Neural cell (in vitro differentiated cells): ENCODE data around the gene SMCR8. TPM values are rescaled to one million over a fixed set of nuclear protein-coding genes. Genes with fewer than 3 reads are reported as not detected.

Experiments used
- H2AFZ ChIP-seq: fragments of 200-600, 300-800 bp; sonication (generic), shearing (Covaris generic); 2 replicates; pipeline ENCODE4 v1.6.0; 2014; ENCODE audit warnings: low read depth, mild to moderate bottlenecking, antibody characterized with exemption, low read length, moderate library complexity
- H3F3A ChIP-seq: fragments of 200-600 bp; shearing (Covaris generic); 2 replicates; pipeline ENCODE4 v1.6.1; 2016; ENCODE audit warnings: mild to moderate bottlenecking, moderate library complexity, mixed read lengths, antibody characterized with exemption, low read length; ENCODE audit not compliant: insufficient read depth, poor library complexity, severe bottlenecking
- H3K27ac ChIP-seq: fragments of 200-600, 300-800 bp; sonication (generic), shearing (Covaris generic); 2 replicates; pipeline ENCODE4 v1.5.1; 2014; ENCODE audit warnings: mild to moderate bottlenecking, low read length, moderate library complexity
- H3K27me3 ChIP-seq: fragments of 300-800, 200-600 bp; sonication (generic), shearing (Covaris generic); 2 replicates; pipeline ENCODE4 v1.6.0; 2014; ENCODE audit warnings: mild to moderate bottlenecking, low read depth, low read length, moderate library complexity; ENCODE audit not compliant: insufficient read depth
- H3K36me3 ChIP-seq: fragments of 300-800, 200-600 bp; sonication (generic), shearing (Covaris generic); 2 replicates; pipeline ENCODE4 v1.5.1; 2014; ENCODE audit warnings: mild to moderate bottlenecking, antibody characterized with exemption, low read length, moderate library complexity; ENCODE audit not compliant: insufficient read depth
- H3K4me2 ChIP-seq: fragments of 300-800, 200-600 bp; sonication (generic), shearing (Covaris generic); 2 replicates; pipeline ENCODE4 v1.6.0; 2014; ENCODE audit warnings: mild to moderate bottlenecking, low read length
- H3K4me3 ChIP-seq: fragments of 300-800, 200-600 bp; sonication (generic), shearing (Covaris generic); 2 replicates; pipeline ENCODE4 v1.5.1; 2014; ENCODE audit warnings: mild to moderate bottlenecking, low read length, moderate library complexity
- H3K79me2 ChIP-seq: fragments of 200-600 bp; shearing (Covaris generic); replicated peaks from 2 replicates; pipeline ENCODE4 v1.6.0; 2014; ENCODE audit warnings: mild to moderate bottlenecking, low read length, moderate library complexity; ENCODE audit not compliant: insufficient read depth
- H3K9ac ChIP-seq: fragments of 300-800, 200-600 bp; sonication (generic), shearing (Covaris generic); 2 replicates; pipeline ENCODE4 v1.6.1; 2016; ENCODE audit warnings: mild to moderate bottlenecking, low read length, mixed read lengths
- H3K9me2 ChIP-seq: fragments of 200-600 bp; shearing (Covaris generic); 2 replicates; pipeline ENCODE4 v1.6.1; 2016; ENCODE audit warnings: mild to moderate bottlenecking, low read length, mixed read lengths; ENCODE audit not compliant: insufficient read depth
- H3K9me3 ChIP-seq: fragments of 200-600, 300-800 bp; sonication (generic), shearing (Covaris generic); 2 replicates; pipeline ENCODE4 v1.6.1; 2016; ENCODE audit warnings: mild to moderate bottlenecking, mixed run types, low read length, moderate library complexity, mixed read lengths
- H4K20me1 ChIP-seq: fragments of 200-600 bp; shearing (Covaris generic); 2 replicates; pipeline ENCODE4 v1.6.1; 2016; ENCODE audit warnings: mild to moderate bottlenecking, mixed run types; ENCODE audit not compliant: insufficient read depth
- CTCF ChIP-seq: fragments of 450-650 bp; IDR thresholded peaks from 2 replicates; pipeline ENCODE4 v1.5.1; 2014; ENCODE audit warnings: antibody characterized with exemption, mild to moderate bottlenecking, moderate library complexity; ENCODE audit not compliant: poor library complexity, severe bottlenecking
- EP300 ChIP-seq: fragments of 450-650 bp; conservative IDR thresholded peaks from 2 replicates; pipeline ENCODE4 v1.6.1; 2014; ENCODE audit warnings: antibody characterized with exemption, mild to moderate bottlenecking, moderate library complexity; ENCODE audit not compliant: poor library complexity, severe bottlenecking
- EZH2 ChIP-seq: fragments of 200-600, 300-800 bp; shearing (Covaris generic), sonication (generic); IDR thresholded peaks from 2 replicates; pipeline ENCODE4 v1.6.1; 2014; ENCODE audit warnings: antibody characterized with exemption, low read length, borderline replicate concordance, mild to moderate bottlenecking; ENCODE audit not compliant: insufficient read depth, poor library complexity, severe bottlenecking
- MXI1 ChIP-seq: fragments of 450-650 bp; conservative IDR thresholded peaks from 2 replicates; pipeline ENCODE4 v1.6.1; 2014; ENCODE audit warnings: antibody characterized with exemption, mild to moderate bottlenecking; ENCODE audit not compliant: poor library complexity, severe bottlenecking
- POLR2AphosphoS5 ChIP-seq: IDR thresholded peaks from 2 replicates; pipeline ENCODE4 v1.6.1; 2012
- RAD21 ChIP-seq: fragments of 450-650 bp; conservative IDR thresholded peaks from 2 replicates; pipeline ENCODE4 v1.6.1; 2014; ENCODE audit warnings: antibody characterized with exemption, mild to moderate bottlenecking, moderate library complexity
- REST ChIP-seq: IDR thresholded peaks from 2 replicates; pipeline ENCODE4 v1.6.1; 2012; ENCODE audit warnings: borderline replicate concordance
- SMC3 ChIP-seq: fragments of 450-650 bp; conservative IDR thresholded peaks from 2 replicates; pipeline ENCODE4 v1.6.1; 2014; ENCODE audit warnings: antibody characterized with exemption, mild to moderate bottlenecking, moderate library complexity; ENCODE audit not compliant: poor library complexity
- TAF1 ChIP-seq: IDR thresholded peaks from 2 replicates; pipeline ENCODE4 v1.6.1; 2012; ENCODE audit warnings: low read depth
- polyA plus RNA-seq: library from polyadenylated mRNA; depleted of rRNA; stranded (reverse); fragments of >200 nt; gene quantifications from 2 replicates; pipeline ENCODE4 v1.2.3, GENCODE V29; 2014

Gene SMCR8
- polyA plus RNA-seq, 1 donor from 2014 or later: 4.3 TPM

- no peak overlapping the region for H3K4me3 ChIP-seq
- no peaks in the 10 kb centered on the region for H3F3A ChIP-seq
- H3K4me2 ChIP-seq: no peak overlapping the region
- H2AFZ ChIP-seq: no peak overlapping the region
- H3K36me3 ChIP-seq: no peaks in the 10 kb centered on the region
- no peaks in the 10 kb centered on the region for H3K79me2 ChIP-seq
- TF ChIP-seq EZH2: no peak
- TF ChIP-seq REST: no peak
- H3K9ac ChIP-seq: no peak overlapping the region
- H4K20me1 ChIP-seq: no peaks in the 10 kb centered on the region
- no peaks in the 10 kb centered on the region for H3K9me2 ChIP-seq
- no peak overlapping the region for H3K27ac ChIP-seq
- H3K27me3 ChIP-seq: no peaks in the 10 kb centered on the region
- no peaks in the 10 kb centered on the region for H3K9me3 ChIP-seq
Observed at GRCh38 chr17:18280766-18281371, 34.2 kb upstream of the SMCR8 start.

GRCh38 chr17:18281788-18282187 lies 33.3 kb upstream of the SMCR8 start:
- no peaks in the 10 kb centered on the region for H3K27me3 ChIP-seq
- no peak for TF ChIP-seq TAF1
- no peak for TF ChIP-seq SMC3
- no peak for TF ChIP-seq POLR2AphosphoS5
- no peaks in the 10 kb centered on the region for H3K9me3 ChIP-seq
- no peaks in the 10 kb centered on the region for H3K36me3 ChIP-seq
- H3K9me2 ChIP-seq: no peaks in the 10 kb centered on the region
- no peak overlapping the region for H3K4me2 ChIP-seq
- no peaks in the 10 kb centered on the region for H3K79me2 ChIP-seq
- no peak overlapping the region for H3K9ac ChIP-seq
- no peaks in the 10 kb centered on the region for H4K20me1 ChIP-seq
- no peak overlapping the region for H3K4me3 ChIP-seq
- H3K27ac ChIP-seq: no peak overlapping the region
- no peaks in the 10 kb centered on the region for H3F3A ChIP-seq
- H2AFZ ChIP-seq: no peak overlapping the region

- Histone ChIP-seq H3K9ac (no peak overlapping the region), H3K27ac (no peak overlapping the region), H3K4me2 (no peak overlapping the region), H2AFZ (no peak overlapping the region), H3K9me2 (no peaks in the 10 kb centered on the region), H3K36me3 (no peaks in the 10 kb centered on the region), H3K79me2 (no peaks in the 10 kb centered on the region), H3K9me3 (no peaks in the 10 kb centered on the region), H4K20me1 (no peaks in the 10 kb centered on the region), H3K27me3 (no peaks in the 10 kb centered on the region), H3F3A (no peaks in the 10 kb centered on the region), H3K4me3 (no peak overlapping the region)
- no peak for TF ChIP-seq RAD21
- TF ChIP-seq REST: no peak
- TF ChIP-seq POLR2AphosphoS5: no peak
- TF ChIP-seq CTCF: no peak
- TF ChIP-seq EP300: no peak
- no peak for TF ChIP-seq MXI1
- no peak for TF ChIP-seq TAF1
- TF ChIP-seq SMC3: no peak
- TF ChIP-seq EZH2: no peak
Observed at GRCh38 chr17:18285296-18285695, 29.8 kb upstream of the SMCR8 start.
